Omental fat pad (tissue), 4 donors: ENCODE data around the gene FAM25A. TPM values are rescaled to one million over a fixed set of nuclear protein-coding genes. Genes with fewer than 3 reads are reported as not detected.
"Not testable (repeated sequence)": the region's sequence is repeated elsewhere in the genome, so short reads cannot be mapped to it uniquely, and the experiment has no call there.

Experiments
- ATAC-seq: fragments of 150-250 bp; one replicate; pipeline ENCODE4 v1.9.1; 2016; ENCODE audit warnings: mild to moderate bottlenecking, moderate library complexity; ENCODE audit not compliant: low FRiP score
- DNase-seq: peaks from one replicate; pipeline ENCODE4 v3.0.0-alpha.2; 2019; ENCODE audit warnings: low spot score
- CTCF ChIP-seq, 3 donors: fragments of 450-650 bp; IDR thresholded peaks; one replicate each; pipeline ENCODE4 v1.5.1; 2016 to 2017; ENCODE audit warnings: antibody characterized with exemption in 3 of 3, mild to moderate bottlenecking in 3 of 3, moderate library complexity in 2 of 3
- total RNA-seq, 4 donors: library from RNA; depleted of rRNA; stranded (reverse); fragments of >200 nt; gene quantifications; one replicate each; pipeline ENCODE4 v1.1.0, GENCODE V29; 2016

FAM25A gene
- total RNA-seq, 4 donors from 2014 or later, result not detected

- peak; percentile 17 for ATAC-seq
- no peak for TF ChIP-seq CTCF (IDR thresholded peaks at IDR 0.05)
- no peak for DNase-seq
Observed at GRCh38 chr10:86979296-86979818, 40.7 kb upstream of the FAM25A start.

GRCh38 chr10:86979977-86980448, 40.1 kb upstream of the FAM25A start:
- TF ChIP-seq CTCF (IDR thresholded peaks at IDR 0.05), result no peak
- ATAC-seq (peak; percentile 20), DNase-seq (no peak)

GRCh38 chr10:86981020-86981419, 39.1 kb upstream of the FAM25A start:
- DNase-seq, ATAC-seq: not testable (repeated sequence)

- no peak for ATAC-seq
- TF ChIP-seq CTCF (IDR thresholded peaks at IDR 0.05), result no peak
Observed at GRCh38 chr10:86981716-86982115, 38.4 kb upstream of the FAM25A start.

GRCh38 chr10:86984498-86984897, 35.6 kb upstream of the FAM25A start:
- DNase-seq, ATAC-seq: not testable (repeated sequence)

More at GRCh38 chr10:86981716-86982115, 38.4 kb upstream of the FAM25A start:
- no peak for DNase-seq

- DNase-seq (no peak), ATAC-seq (no peak)
- TF ChIP-seq CTCF (IDR thresholded peaks at IDR 0.05), result no peak
Observed at GRCh38 chr10:86988520-86988919, 31.6 kb upstream of the FAM25A start.

GRCh38 chr10:86991362-86991761, 28.7 kb upstream of the FAM25A start:
- ATAC-seq, DNase-seq: not testable (repeated sequence)

- DNase-seq, result no peak
- no peak for ATAC-seq
- no peak for TF ChIP-seq CTCF (IDR thresholded peaks at IDR 0.05)
Observed at GRCh38 chr10:86992456-86992855, 27.6 kb upstream of the FAM25A start.

- DNase-seq (no peak), ATAC-seq (no peak)
- no peak for TF ChIP-seq CTCF (IDR thresholded peaks at IDR 0.05)
Observed at GRCh38 chr10:86992929-86993328, 27.2 kb upstream of the FAM25A start.

- not testable (repeated sequence) for ATAC-seq, DNase-seq
Observed at GRCh38 chr10:86999802-87000403, 20.2 kb upstream of the FAM25A start.
